ENCODE data around the gene BCL2L11.

The BCL2L11 gene

GRCh38 chr2:111198701-111199100 is 78.0 kb downstream of the BCL2L11 start:
- DNase-seq = no peak

DNA sequence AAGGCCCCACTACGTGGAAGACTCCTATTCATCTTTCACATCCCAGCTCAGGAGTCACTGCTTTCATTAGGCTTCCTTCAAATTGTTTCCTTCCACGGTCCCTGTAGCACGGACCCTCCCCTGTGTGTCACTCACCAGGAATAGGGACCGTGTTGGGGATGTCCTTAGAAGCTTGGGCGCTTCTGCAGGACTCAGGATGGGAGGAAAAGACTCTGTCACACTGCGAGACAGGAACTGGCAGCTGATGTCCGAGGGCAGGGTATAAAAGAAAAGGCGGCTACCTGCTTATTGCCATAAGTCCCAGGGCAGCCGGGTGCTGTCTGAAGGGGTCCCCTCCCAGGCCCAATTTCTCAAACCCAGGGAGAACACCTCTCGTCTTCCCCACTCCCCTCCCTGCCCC is 79.1 kb downstream of the BCL2L11 start:
- no peak for DNase-seq

DNA sequence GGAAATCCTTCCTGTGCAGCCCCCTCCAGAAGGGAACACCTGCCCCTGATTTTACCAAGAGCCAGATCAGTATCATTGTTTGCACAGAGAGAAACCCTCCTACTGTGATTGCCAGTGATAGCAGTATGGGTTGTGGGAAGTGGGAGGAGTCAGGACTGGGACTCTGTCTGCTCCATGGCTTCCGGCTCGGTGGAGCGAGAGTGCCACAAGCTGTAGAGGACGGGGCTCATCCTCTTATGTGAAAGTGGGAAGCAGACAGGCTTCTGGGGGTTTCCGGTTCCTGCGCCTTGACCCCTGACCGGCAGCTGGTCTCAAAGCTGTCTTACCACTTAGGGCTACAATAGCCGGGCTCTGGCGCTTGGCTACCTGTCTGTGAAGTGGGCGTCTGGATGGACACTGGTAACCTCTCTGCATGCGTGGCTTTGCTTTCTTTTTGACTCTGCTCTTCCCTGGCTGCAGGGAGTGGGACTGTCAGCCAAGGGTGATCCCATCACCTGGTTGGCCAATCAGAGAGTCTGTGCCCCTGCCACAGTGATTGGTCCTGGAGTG is 79.7 kb downstream of the BCL2L11 start:
- no peak for DNase-seq

DNA sequence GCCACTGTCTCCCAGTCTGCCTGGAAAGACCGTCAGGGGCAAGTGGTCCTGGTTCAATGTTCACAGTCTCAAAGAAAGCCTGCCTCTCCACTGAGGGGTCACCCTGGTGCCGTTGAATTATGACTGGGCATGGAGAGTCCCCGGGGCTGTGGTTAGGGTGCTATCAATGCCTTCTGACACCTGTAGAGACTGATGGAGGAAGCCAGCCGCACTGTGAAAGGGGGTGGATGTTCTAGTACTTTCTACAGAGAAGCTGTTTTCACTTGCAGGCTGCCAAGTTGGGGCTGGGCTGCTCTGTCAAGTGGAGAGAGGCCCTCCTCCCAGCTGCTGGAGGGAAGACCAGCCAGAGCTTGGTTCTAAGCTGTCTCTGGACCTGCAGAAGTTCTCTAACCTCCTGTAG is 80.5 kb downstream of the BCL2L11 start:
- no peak for DNase-seq

- no peak for DNase-seq
These were observed 81.7 kb downstream of the BCL2L11 start for GRCh38 chr2:111202266-111203040.

- DNase-seq = no peak
These were observed 84.0 kb downstream of the BCL2L11 start for GRCh38 chr2:111204706-111205105.

DNA sequence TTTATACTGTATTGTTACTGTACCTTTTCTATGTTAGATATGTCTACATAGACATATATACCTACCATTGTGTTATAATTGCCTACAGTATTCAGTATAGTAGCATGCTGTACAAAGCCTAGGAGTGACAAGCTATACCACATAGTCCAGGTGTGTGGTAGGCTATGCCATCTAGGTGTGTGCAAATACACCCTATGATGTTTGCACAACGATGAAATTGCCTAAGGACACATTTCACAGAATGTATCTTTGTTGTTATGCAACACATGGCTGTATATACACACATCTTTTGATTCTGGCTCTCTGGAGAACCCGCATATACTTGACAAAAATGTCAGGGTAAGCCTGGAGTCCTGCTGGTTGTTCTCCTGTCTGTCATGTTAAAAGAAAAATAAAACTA is 85.1 kb downstream of the BCL2L11 start:
- no peak for DNase-seq

- DNase-seq = no peak
These were observed 87.1 kb downstream of the BCL2L11 start for GRCh38 chr2:111207851-111208250.

DNA sequence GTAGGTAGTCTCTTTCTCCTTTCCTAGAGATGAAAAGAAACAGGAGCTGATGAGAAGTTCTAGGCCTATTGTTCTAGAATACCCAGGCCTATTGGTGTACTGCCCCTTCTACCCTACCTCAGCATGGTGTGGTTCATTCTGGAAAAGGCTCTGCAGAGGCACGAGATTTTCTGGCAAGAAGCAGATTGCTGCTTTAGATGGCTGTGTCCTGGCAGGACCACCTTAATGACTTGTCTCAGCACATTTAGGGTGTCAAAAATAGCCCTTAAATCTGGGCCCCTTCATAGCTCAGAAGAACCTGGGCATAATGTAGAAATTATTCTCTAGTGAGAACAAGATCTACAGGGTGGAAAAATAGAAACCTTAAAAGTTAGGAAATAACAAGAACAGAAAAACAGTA is 87.9 kb downstream of the BCL2L11 start:
- DNase-seq = no peak

GRCh38 chr2:111209045-111209514 is 88.4 kb downstream of the BCL2L11 start:
- DNase-seq = no peak

DNA sequence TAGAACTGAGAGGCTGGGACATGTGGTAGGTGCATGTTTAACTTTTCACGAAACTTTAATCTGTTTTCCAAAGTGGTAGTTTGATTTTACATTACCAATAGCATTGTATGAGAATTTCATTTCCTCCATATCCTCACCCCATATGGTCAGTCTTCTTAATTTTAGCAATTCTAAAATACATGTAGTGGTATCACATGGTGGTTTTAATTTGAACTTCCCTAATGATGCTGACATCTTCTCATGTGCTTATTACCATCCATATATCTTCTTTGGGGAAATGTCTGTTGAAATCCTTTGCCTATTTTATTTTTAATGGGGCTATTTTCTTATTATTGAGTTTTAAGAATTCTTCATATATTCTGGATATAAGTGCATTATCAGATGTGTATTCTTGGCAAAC is 89.3 kb downstream of the BCL2L11 start:
- DNase-seq = no peak

DNA sequence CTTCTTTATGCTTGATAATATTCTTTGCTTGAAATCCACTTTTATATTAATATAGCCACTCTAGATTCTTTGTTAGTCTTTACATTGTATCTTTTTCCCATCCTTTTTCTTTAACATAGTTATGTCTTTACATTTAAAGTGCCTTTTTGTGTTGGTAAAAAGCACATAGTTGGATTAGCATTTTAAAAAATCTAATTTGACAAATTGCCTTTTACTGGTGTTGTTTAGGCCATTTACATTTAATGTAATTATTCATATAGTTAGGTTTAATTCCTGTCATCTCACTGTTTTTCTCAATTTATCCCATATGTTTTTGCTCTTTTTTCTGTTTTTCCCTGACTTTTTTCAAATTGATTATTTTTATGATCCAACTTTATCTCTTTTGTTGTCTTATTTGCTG is 93.2 kb downstream of the BCL2L11 start:
- DNase-seq = no peak

DNA sequence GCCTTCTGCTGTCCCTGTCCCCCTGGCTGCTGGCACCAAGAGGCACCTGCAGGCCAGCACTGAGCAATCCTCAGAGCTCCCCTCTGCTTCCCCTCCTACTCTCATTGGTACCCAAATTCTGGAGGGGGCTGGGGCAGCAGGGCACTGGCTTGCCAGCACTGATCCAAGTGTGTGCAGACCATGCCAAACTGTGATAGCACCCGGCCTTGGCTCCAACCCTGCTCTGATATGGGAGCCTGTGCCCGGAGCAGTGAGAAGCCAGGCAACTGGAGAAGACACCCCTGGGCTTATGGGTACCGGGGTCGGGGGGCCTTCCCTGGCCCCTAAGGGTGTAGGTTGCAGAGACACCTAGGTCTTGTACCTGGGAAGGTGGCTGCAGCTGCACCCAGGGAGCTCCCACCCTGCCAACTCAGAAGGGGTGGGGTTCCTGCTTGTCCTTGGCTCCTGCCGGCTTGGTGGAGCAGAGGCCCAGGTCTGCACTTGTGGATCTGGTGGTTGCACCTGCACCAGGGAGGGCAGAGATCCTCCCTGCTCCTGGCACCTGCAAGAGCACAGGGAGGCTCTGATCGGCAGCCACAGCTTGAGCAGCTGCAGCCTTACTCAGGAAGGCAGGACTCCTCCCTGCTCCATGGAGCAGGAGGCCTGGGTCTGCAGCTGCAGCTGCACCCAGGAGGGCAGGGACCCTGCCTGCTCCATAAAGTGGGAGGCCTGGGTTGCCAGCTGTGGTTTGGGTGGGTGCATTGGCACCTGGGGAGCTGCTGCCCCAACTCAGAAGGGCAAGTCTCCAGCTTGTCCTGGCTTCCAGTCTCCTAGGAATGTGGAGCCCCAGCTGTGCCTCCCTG is 96.3 kb downstream of the BCL2L11 start:
- no peak for DNase-seq

Data from SIG-M5 (cell line).